Panc1 (cell line): ENCODE results near the gene SERPINI2. TPM values are rescaled to one million over a fixed set of nuclear protein-coding genes. Genes with fewer than 3 reads are reported as not detected.
"Not testable (repeated sequence)": the region's sequence is repeated elsewhere in the genome, so short reads cannot be mapped to it uniquely, and the experiment has no call there.

ENCODE experiments used
- ATAC-seq: fragments of 200-7000 bp; cut with Tn5 transposase; 2 replicates; pipeline ENCODE4 v1.9.1; 2020; ENCODE audit warnings: mild to moderate bottlenecking, moderate library complexity
- BruUV-seq: library from RNA; stranded (reverse); fragments of 400-500 nt; replicated peaks from 2 replicates; lab custom pipeline; 2021; lab: Mats Ljungman, UMichigan
- CTCF ChIA-PET: fragments of 300-600 bp; sonication (Branson Sonifier 250); formaldehyde crosslinking; loops from one replicate; lab custom pipeline; 2022; ENCODE audit warnings: antibody characterized with exemption; lab: Charles Lee
- POLR2A ChIA-PET: fragments of 300-600 bp; sonication (Branson Sonifier 250); formaldehyde crosslinking; loops from one replicate; lab custom pipeline; 2022; ENCODE audit warnings: antibody characterized with exemption; lab: Charles Lee
- DNase-seq: peaks from one replicate; pipeline ENCODE4 v3.0.0-alpha.2; 2010; ENCODE audit warnings: low read depth, low spot score
- H3K27ac ChIP-seq: 2 replicates; pipeline ENCODE4 v1.5.1; 2011; ENCODE audit warnings: mild to moderate bottlenecking, low read length, inconsistent platforms
- H3K27me3 ChIP-seq: fragments of 200-500 bp; sonication (Bioruptor generic); 2 replicates; pipeline ENCODE4 v1.6.0; 2014; ENCODE audit warnings: low read length, inconsistent platforms; ENCODE audit not compliant: control insufficient read depth, insufficient read depth
- H3K36me3 ChIP-seq: fragments of 200-500 bp; sonication (Bioruptor generic); 2 replicates; pipeline ENCODE4 v1.5.1; 2014; ENCODE audit warnings: inconsistent platforms, mild to moderate bottlenecking, low read length, moderate library complexity; ENCODE audit not compliant: control insufficient read depth, insufficient read depth
- H3K4me1 ChIP-seq: 2 replicates; pipeline ENCODE4 v1.5.1; 2011; ENCODE audit warnings: inconsistent platforms, mild to moderate bottlenecking, low read length, moderate library complexity; ENCODE audit not compliant: control insufficient read depth, insufficient read depth
- H3K4me3 ChIP-seq, 2 experiments: 2 replicates each; pipeline ENCODE4 v1.5.1; 2011 to 2012; ENCODE audit warnings: low read depth in 2 of 2, low read length in 2 of 2, mild to moderate bottlenecking in 2 of 2, inconsistent platforms in 1 of 2, moderate library complexity in 1 of 2
- H3K9me3 ChIP-seq: fragments of 200-500 bp; sonication (Bioruptor generic); 2 replicates; pipeline ENCODE4 v1.5.1; 2014; ENCODE audit warnings: low read depth, mild to moderate bottlenecking, inconsistent platforms, low read length, moderate library complexity; ENCODE audit not compliant: control insufficient read depth, insufficient read depth
- POLR2AphosphoS5 ChIP-seq: IDR thresholded peaks from 2 replicates; pipeline ENCODE4 v1.6.1; 2012; ENCODE audit warnings: mild to moderate bottlenecking, low read depth, low read length, moderate library complexity
- REST ChIP-seq, 2 experiments: IDR thresholded peaks; 2 replicates each; pipeline ENCODE4 v1.6.1; 2011 to 2012; ENCODE audit warnings: low read depth in 2 of 2, control low read depth in 1 of 2, low read length in 1 of 2, mild to moderate bottlenecking in 1 of 2, moderate library complexity in 1 of 2; ENCODE audit not compliant: insufficient read depth in 1 of 2
- SIN3A ChIP-seq: IDR thresholded peaks from 2 replicates; pipeline ENCODE4 v1.6.1; 2012; ENCODE audit warnings: low read depth, mild to moderate bottlenecking, low read length, moderate library complexity, borderline replicate concordance; ENCODE audit not compliant: insufficient read depth
- TCF7L2 ChIP-seq: IDR thresholded peaks from 2 replicates; pipeline ENCODE4 v1.6.1; 2011; ENCODE audit warnings: mild to moderate bottlenecking, low read depth, low read length, inconsistent platforms
- in situ Hi-C: cut with HindIII; loops from 2 replicates; pipeline ENCODE4 v1.10.0; 2016; ENCODE audit warnings: low sequenced_read_pairs, low pct_unique_long_range_greater_than_20kb
- intact Hi-C: fragments of 100-400 bp; cut with micrococcal nuclease; formaldehyde crosslinking; loops from one replicate; pipeline ENCODE4 v1.10.0; 2022; ENCODE audit not compliant: unreplicated experiment
- total RNA-seq: library from RNA; stranded (reverse); gene quantifications from one replicate; pipeline ENCODE4 v1.2.1, GENCODE V29; 2021; ENCODE audit not compliant: unreplicated experiment
- TF ChIP-seq, protein P1 (sequence below): fragments of 450-650 bp; IDR thresholded peaks from 2 replicates; pipeline ENCODE4 v1.5.1; 2017; ENCODE audit warnings: mild to moderate bottlenecking

The SERPINI2 gene
- total RNA-seq, 1 experiment from 2014 or later, result not detected

GRCh38 chr3:167441256-167441655 is 32.6 kb downstream of the SERPINI2 start:
- BruUV-seq, result no TSS peak
- no peaks in the 10 kb centered on the region for H3K36me3 ChIP-seq
- no peak overlapping the region for H3K4me3 ChIP-seq
- DNase-seq, result no peak
- no peaks in the 10 kb centered on the region for H3K9me3 ChIP-seq
- ChIA-PET POLR2A (no interaction called here), CTCF (no interaction called here)
- TF ChIP-seq, protein P1, sequence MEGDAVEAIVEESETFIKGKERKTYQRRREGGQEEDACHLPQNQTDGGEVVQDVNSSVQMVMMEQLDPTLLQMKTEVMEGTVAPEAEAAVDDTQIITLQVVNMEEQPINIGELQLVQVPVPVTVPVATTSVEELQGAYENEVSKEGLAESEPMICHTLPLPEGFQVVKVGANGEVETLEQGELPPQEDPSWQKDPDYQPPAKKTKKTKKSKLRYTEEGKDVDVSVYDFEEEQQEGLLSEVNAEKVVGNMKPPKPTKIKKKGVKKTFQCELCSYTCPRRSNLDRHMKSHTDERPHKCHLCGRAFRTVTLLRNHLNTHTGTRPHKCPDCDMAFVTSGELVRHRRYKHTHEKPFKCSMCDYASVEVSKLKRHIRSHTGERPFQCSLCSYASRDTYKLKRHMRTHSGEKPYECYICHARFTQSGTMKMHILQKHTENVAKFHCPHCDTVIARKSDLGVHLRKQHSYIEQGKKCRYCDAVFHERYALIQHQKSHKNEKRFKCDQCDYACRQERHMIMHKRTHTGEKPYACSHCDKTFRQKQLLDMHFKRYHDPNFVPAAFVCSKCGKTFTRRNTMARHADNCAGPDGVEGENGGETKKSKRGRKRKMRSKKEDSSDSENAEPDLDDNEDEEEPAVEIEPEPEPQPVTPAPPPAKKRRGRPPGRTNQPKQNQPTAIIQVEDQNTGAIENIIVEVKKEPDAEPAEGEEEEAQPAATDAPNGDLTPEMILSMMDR, result no peak
- no peak for TF ChIP-seq REST (IDR thresholded peaks at IDR 0.05; ENCODE audit: insufficient read depth in 1 of 2, low read depth in 2 of 2, low read length in 1 of 2)
- no peak for TF ChIP-seq TCF7L2
- no peak for TF ChIP-seq POLR2AphosphoS5
- TF ChIP-seq SIN3A, result no peak
- in situ Hi-C loops, result no loop called here
- intact Hi-C loops, result no loop called here
- no peak for ATAC-seq
- H3K4me1 ChIP-seq, result no peaks in the 10 kb centered on the region
- H3K27ac ChIP-seq, result no peak overlapping the region
- no peaks in the 10 kb centered on the region for H3K27me3 ChIP-seq

- Histone ChIP-seq H3K27me3 (no peaks in the 10 kb centered on the region), H3K27ac (no peak overlapping the region), H3K9me3 (no peaks in the 10 kb centered on the region), H3K4me3 (no peak overlapping the region), H3K36me3 (no peaks in the 10 kb centered on the region), H3K4me1 (no peaks in the 10 kb centered on the region)
- no peak for TF ChIP-seq REST (IDR thresholded peaks at IDR 0.05; ENCODE audit: insufficient read depth in 1 of 2, low read depth in 2 of 2, low read length in 1 of 2)
- TF ChIP-seq, protein P1, result no peak
- no peak for TF ChIP-seq TCF7L2
- TF ChIP-seq POLR2AphosphoS5, result no peak
- no peak for TF ChIP-seq SIN3A
- BruUV-seq, result no TSS peak
- ChIA-PET POLR2A (no interaction called here), CTCF (no interaction called here)
- intact Hi-C loops, result no loop called here
- in situ Hi-C loops, result no loop called here
- DNase-seq (no peak), ATAC-seq (no peak)
Measured at GRCh38 chr3:167437428-167438139, 36.3 kb downstream of the SERPINI2 start.

DNA sequence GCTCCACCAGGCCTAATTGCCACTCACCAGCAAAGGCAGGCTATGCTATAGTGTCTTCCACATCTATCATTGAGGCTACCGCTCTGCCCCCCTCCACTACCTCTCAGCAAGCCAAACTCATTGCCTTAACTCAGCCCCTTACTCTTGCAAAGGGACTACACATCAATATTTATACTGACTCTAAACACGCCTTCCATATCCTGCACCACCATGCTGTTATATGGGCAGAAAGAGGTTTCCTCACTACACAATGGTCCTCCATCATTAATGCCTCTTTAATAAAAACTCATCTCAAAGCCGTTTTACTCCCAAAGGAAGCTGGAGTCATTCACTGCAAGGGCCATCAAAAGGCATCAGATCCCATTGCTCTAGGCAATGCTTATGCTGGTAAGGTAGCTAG is 46.9 kb downstream of the SERPINI2 start:
- H3K9me3 ChIP-seq, DNase-seq, ATAC-seq, H3K27me3 ChIP-seq, in situ Hi-C loops, H3K4me1 ChIP-seq, POLR2A ChIA-PET, BruUV-seq, CTCF ChIA-PET, H3K27ac ChIP-seq, H3K4me3 ChIP-seq, H3K36me3 ChIP-seq: not testable (repeated sequence)
- intact Hi-C loops, result loop anchor here (10.0 kb wide), 1 partner anchor 1902 kb away; no protein-coding TSS in a partner anchor
